ENCODE measurements around the gene PHPT1. TPM values are rescaled to one million over a fixed set of nuclear protein-coding genes. Genes with fewer than 3 reads are reported as not detected.
A peak's percentile ranks its signal among the peaks of the same experiment; 100 is the strongest.

PHPT1 gene
- total and polyA plus RNA-seq, 2 of the 13 experiments (the other 11 are each of a cell fraction or from before 2014, with no cell fraction given): 189 to 192 TPM

DNA sequence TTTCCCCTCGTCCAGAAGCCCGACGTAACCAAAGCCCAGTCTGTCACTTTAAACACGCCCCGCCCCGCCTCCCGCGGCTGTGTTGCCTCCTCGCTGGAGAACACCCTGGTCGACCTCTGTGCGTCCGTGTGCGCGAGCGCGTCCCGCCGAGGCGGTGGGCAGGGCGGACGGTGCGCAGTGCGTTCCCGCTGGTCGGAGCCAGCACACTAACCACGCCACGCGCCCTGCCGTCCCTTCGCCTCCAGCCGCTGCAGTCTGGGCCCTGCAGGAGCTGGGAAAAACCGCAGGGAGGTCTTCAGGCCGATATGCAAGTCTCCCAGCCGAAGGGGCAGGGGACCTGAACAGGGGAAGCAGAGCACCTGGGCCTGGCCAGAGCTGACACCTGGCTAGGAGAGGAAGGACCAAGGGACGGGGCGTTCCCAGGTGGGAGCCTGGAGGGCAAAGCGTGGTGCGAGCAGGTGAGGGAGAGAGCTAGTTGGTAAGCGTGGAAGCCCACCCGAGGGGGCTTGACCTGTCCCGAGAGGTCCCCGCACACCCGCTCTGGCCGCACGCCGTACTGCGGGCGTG is 1.3 kb upstream of the PHPT1 start (continued):
- TF ChIP-seq BCL6 (CRISPR knock-in tag; IDR thresholded peaks at IDR 0.05): peak; percentile 45; the same call in 1 of the 2 replicates
- TF ChIP-seq, protein P1, sequence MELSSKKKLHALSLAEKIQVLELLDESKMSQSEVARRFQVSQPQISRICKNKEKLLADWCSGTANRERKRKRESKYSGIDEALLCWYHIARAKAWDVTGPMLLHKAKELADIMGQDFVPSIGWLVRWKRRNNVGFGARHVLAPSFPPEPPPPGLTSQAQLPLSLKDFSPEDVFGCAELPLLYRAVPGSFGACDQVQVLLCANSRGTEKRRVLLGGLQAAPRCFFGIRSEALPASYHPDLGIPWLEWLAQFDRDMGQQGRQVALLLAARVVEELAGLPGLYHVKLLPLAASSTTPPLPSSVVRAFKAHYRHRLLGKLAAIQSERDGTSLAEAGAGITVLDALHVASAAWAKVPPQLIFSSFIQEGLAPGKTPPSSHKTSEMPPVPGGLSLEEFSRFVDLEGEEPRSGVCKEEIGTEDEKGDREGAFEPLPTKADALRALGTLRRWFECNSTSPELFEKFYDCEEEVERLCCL (CRISPR knock-in tag; IDR thresholded peaks at IDR 0.05; ENCODE audit: borderline replicate concordance): peak; percentile 80; the same call in 1 of the 2 replicates
- 0 out of 2 replicates have a peak, but pooled peaks have one; percentile 57 for TF ChIP-seq EED (CRISPR knock-in tag; IDR thresholded peaks at IDR 0.05)
- TF ChIP-seq, protein P2, sequence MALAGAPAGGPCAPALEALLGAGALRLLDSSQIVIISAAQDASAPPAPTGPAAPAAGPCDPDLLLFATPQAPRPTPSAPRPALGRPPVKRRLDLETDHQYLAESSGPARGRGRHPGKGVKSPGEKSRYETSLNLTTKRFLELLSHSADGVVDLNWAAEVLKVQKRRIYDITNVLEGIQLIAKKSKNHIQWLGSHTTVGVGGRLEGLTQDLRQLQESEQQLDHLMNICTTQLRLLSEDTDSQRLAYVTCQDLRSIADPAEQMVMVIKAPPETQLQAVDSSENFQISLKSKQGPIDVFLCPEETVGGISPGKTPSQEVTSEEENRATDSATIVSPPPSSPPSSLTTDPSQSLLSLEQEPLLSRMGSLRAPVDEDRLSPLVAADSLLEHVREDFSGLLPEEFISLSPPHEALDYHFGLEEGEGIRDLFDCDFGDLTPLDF (CRISPR knock-in tag; IDR thresholded peaks at IDR 0.05): no peak
- TF ChIP-seq ZNF432 (CRISPR knock-in tag; IDR thresholded peaks at IDR 0.05; ENCODE audit: borderline replicate concordance): no peak
- TF ChIP-seq NFYB (CRISPR knock-in tag; IDR thresholded peaks at IDR 0.05): no peak
- TF ChIP-seq, protein P3, sequence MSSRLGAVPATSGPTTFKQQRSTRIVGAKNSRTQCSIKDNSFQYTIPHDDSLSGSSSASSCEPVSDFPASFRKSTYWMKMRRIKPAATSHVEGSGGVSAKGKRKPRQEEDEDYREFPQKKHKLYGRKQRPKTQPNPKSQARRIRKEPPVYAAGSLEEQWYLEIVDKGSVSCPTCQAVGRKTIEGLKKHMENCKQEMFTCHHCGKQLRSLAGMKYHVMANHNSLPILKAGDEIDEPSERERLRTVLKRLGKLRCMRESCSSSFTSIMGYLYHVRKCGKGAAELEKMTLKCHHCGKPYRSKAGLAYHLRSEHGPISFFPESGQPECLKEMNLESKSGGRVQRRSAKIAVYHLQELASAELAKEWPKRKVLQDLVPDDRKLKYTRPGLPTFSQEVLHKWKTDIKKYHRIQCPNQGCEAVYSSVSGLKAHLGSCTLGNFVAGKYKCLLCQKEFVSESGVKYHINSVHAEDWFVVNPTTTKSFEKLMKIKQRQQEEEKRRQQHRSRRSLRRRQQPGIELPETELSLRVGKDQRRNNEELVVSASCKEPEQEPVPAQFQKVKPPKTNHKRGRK (CRISPR knock-in tag; IDR thresholded peaks at IDR 0.05): no peak
- 0 out of 2 replicates have a peak, but pooled peaks have one; percentile 15 for TF ChIP-seq ZNF20 (CRISPR knock-in tag; IDR thresholded peaks at IDR 0.05)
- peak; percentile 89; the same call in 1 of the 2 replicates for TF ChIP-seq ZNF451 (CRISPR knock-in tag; IDR thresholded peaks at IDR 0.05)
- no peak for TF ChIP-seq ZNF556 (CRISPR knock-in tag; IDR thresholded peaks at IDR 0.05; ENCODE audit: borderline replicate concordance)
- TF ChIP-seq AGO1 (IDR thresholded peaks at IDR 0.05; ENCODE audit: low read depth, low read length, poor library complexity, severe bottlenecking): peak; percentile 99
- TF ChIP-seq ARHGAP35 (CRISPR knock-in tag; IDR thresholded peaks at IDR 0.05; ENCODE audit: borderline replicate concordance): no peak
- no peak for TF ChIP-seq ZNF816 (CRISPR knock-in tag; IDR thresholded peaks at IDR 0.05; ENCODE audit: borderline replicate concordance)
- TF ChIP-seq ZNF768 (CRISPR knock-in tag; IDR thresholded peaks at IDR 0.05): peak; percentile 93
- TF ChIP-seq, protein P4, sequence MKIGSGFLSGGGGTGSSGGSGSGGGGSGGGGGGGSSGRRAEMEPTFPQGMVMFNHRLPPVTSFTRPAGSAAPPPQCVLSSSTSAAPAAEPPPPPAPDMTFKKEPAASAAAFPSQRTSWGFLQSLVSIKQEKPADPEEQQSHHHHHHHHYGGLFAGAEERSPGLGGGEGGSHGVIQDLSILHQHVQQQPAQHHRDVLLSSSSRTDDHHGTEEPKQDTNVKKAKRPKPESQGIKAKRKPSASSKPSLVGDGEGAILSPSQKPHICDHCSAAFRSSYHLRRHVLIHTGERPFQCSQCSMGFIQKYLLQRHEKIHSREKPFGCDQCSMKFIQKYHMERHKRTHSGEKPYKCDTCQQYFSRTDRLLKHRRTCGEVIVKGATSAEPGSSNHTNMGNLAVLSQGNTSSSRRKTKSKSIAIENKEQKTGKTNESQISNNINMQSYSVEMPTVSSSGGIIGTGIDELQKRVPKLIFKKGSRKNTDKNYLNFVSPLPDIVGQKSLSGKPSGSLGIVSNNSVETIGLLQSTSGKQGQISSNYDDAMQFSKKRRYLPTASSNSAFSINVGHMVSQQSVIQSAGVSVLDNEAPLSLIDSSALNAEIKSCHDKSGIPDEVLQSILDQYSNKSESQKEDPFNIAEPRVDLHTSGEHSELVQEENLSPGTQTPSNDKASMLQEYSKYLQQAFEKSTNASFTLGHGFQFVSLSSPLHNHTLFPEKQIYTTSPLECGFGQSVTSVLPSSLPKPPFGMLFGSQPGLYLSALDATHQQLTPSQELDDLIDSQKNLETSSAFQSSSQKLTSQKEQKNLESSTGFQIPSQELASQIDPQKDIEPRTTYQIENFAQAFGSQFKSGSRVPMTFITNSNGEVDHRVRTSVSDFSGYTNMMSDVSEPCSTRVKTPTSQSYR (CRISPR knock-in tag; IDR thresholded peaks at IDR 0.05; ENCODE audit: borderline replicate concordance): peak; percentile 31; the same call in 1 of the 2 replicates
- TF ChIP-seq, protein P5, sequence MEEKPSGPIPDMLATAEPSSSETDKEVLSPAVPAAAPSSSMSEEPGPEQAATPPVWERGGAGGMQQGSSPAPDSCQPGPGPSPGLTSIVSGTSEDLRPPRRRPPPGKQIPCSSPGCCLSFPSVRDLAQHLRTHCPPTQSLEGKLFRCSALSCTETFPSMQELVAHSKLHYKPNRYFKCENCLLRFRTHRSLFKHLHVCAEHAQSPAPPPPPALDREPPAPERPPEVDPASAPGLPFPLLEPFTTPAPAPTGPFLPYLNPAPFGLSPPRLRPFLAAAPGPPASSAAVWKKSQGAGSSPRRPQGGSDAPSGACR (CRISPR knock-in tag; IDR thresholded peaks at IDR 0.05): no peak
- no peak; the same call in 1 of the 2 replicates for TF ChIP-seq ZMAT3 (CRISPR knock-in tag; conservative IDR thresholded peaks at IDR 0.05)
- no peak for TF ChIP-seq POLR2AphosphoS2 (IDR thresholded peaks at IDR 0.05; ENCODE audit: low read depth, low read length)
- TF ChIP-seq ETV6 (CRISPR knock-in tag; conservative IDR thresholded peaks at IDR 0.05): no peak; the same call in 1 of the 2 replicates
- no peak for TF ChIP-seq MBNL3 (CRISPR knock-in tag; conservative IDR thresholded peaks at IDR 0.05)

Measured in HepG2 (cell line).